ENCODE measurements around the gene ST3GAL3. TPM values are rescaled to one million over a fixed set of nuclear protein-coding genes. Genes with fewer than 3 reads are reported as not detected.

The ST3GAL3 gene
- polyA plus RNA-seq, 1 of the 3 experiments (the other 2 are of a cell fraction): 20.6 TPM

GRCh38 chr1:43776043-43776761 is 68.9 kb downstream of the ST3GAL3 start:
- peak overlapping the region; percentile 28 to 77; a peak in 3 of 4 replicates for H3K27ac ChIP-seq (ENCODE audit: low read depth in 2 of 2, low read length in 1 of 2)
- POLR2A ChIA-PET: no interaction called here
- H3K36me3 ChIP-seq (replicated peaks in 1 of 2; ENCODE audit: control insufficient read depth in 1 of 2, insufficient read depth in 2 of 2, low read length in 1 of 2): peaks cover 0 to 32% of the 10 kb centered on the region in 2 experiments
- H2AFZ ChIP-seq (ENCODE audit: low read depth): no peak overlapping the region
- H3K4me3 ChIP-seq (ENCODE audit: low read depth in 2 of 2, low read length in 1 of 2): no peak overlapping the region
- WGBS (ENCODE audit: low lambda C conversion rate): 88% methylated on average over 4 of the region's 4 CpGs
- no peak for DNase-seq
- no peaks in the 10 kb centered on the region for H3K27me3 ChIP-seq (ENCODE audit: insufficient read depth)
- H3K4me1 ChIP-seq (ENCODE audit: control insufficient read depth in 1 of 2, insufficient read depth in 2 of 2, low read depth in 1 of 2, low read length in 1 of 2): peaks cover 4 to 10% of the 10 kb centered on the region in 2 experiments; a peak in 3 of 4 replicates
- no peaks in the 10 kb centered on the region for H3K9me2 ChIP-seq
- H3K9me3 ChIP-seq: peaks cover 4% of the 10 kb centered on the region; the same call in 1 of the 2 replicates
- H3K9ac ChIP-seq: no peak overlapping the region
- CTCF ChIA-PET: interaction anchor here (1.5 kb wide), 1 partner anchor 159 kb away, joined by 9 read pairs; no protein-coding TSS in a partner anchor
- H4K20me1 ChIP-seq (ENCODE audit: insufficient read depth): no peaks in the 10 kb centered on the region
- H3K4me2 ChIP-seq: 0 out of 2 replicates have a peak overlapping the region, but pooled peaks have one; percentile 10
- peaks cover 8% of the 10 kb centered on the region for H3K79me2 ChIP-seq (ENCODE audit: insufficient read depth)
- peaks cover 18% of the 10 kb centered on the region for H3F3A ChIP-seq (replicated peaks; ENCODE audit: insufficient read depth)
- TF ChIP-seq FOXJ3 (CRISPR knock-in tag; IDR thresholded peaks at IDR 0.05) (no peak), MXI1 (IDR thresholded peaks at IDR 0.05; ENCODE audit: low read depth, low read length) (no peak), RAD21 (IDR thresholded peaks at IDR 0.05; ENCODE audit: low read length) (no peak), MEF2A (IDR thresholded peaks at IDR 0.05; ENCODE audit: borderline replicate concordance, low read depth) (no peak), GATA2 (CRISPR knock-in tag; IDR thresholded peaks at IDR 0.05) (no peak), NFIC (IDR thresholded peaks at IDR 0.05; ENCODE audit: borderline replicate concordance) (peak; percentile 57; the same call in 1 of the 2 replicates), CHD2 (IDR thresholded peaks at IDR 0.05; ENCODE audit: low read length, partially characterized antibody) (no peak), PBX3 (IDR thresholded peaks at IDR 0.05) (peak; percentile 83), USF1 (IDR thresholded peaks at IDR 0.05; ENCODE audit: borderline replicate concordance, low read depth) (no peak), REST (IDR thresholded peaks at IDR 0.05; ENCODE audit: low read depth, low read length) (no peak), SMC3 (IDR thresholded peaks at IDR 0.05; ENCODE audit: low read depth, low read length) (no peak), TAF1 (IDR thresholded peaks at IDR 0.05; ENCODE audit: borderline replicate concordance, low read depth, low read length) (no peak), EP300 (IDR thresholded peaks at IDR 0.05; ENCODE audit: borderline replicate concordance in 1 of 2, low read depth in 1 of 2, low read length in 1 of 2) (peak in 1 of 2 experiments; percentile 59; a peak in 1 of 4 replicates), RFX5 (IDR thresholded peaks at IDR 0.05; ENCODE audit: low read length) (no peak), POLR2AphosphoS5 (IDR thresholded peaks at IDR 0.05; ENCODE audit: low read depth, low read length) (no peak), RCOR1 (IDR thresholded peaks at IDR 0.05; ENCODE audit: low read length) (no peak), FOSL2 (IDR thresholded peaks at IDR 0.05; ENCODE audit: borderline replicate concordance, low read depth) (peak; percentile 65; the same call in 1 of the 2 replicates), TEAD4 (IDR thresholded peaks at IDR 0.05; ENCODE audit: borderline replicate concordance, insufficient read depth) (0 out of 2 replicates have a peak, but pooled peaks have one; percentile 24), TCF12 (IDR thresholded peaks at IDR 0.05) (peak; percentile 85), JUND (IDR thresholded peaks at IDR 0.05) (peak; percentile 59), YY1 (IDR thresholded peaks at IDR 0.05; ENCODE audit: low read depth) (no peak)
- TF ChIP-seq, protein P1, sequence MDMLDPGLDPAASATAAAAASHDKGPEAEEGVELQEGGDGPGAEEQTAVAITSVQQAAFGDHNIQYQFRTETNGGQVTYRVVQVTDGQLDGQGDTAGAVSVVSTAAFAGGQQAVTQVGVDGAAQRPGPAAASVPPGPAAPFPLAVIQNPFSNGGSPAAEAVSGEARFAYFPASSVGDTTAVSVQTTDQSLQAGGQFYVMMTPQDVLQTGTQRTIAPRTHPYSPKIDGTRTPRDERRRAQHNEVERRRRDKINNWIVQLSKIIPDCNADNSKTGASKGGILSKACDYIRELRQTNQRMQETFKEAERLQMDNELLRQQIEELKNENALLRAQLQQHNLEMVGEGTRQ (IDR thresholded peaks at IDR 0.05; ENCODE audit: borderline replicate concordance, low read depth, low read length): no peak
- TF ChIP-seq, protein P2, sequence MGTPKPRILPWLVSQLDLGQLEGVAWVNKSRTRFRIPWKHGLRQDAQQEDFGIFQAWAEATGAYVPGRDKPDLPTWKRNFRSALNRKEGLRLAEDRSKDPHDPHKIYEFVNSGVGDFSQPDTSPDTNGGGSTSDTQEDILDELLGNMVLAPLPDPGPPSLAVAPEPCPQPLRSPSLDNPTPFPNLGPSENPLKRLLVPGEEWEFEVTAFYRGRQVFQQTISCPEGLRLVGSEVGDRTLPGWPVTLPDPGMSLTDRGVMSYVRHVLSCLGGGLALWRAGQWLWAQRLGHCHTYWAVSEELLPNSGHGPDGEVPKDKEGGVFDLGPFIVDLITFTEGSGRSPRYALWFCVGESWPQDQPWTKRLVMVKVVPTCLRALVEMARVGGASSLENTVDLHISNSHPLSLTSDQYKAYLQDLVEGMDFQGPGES (IDR thresholded peaks at IDR 0.05; ENCODE audit: low read depth, low read length): no peak
- TF ChIP-seq, protein P3, sequence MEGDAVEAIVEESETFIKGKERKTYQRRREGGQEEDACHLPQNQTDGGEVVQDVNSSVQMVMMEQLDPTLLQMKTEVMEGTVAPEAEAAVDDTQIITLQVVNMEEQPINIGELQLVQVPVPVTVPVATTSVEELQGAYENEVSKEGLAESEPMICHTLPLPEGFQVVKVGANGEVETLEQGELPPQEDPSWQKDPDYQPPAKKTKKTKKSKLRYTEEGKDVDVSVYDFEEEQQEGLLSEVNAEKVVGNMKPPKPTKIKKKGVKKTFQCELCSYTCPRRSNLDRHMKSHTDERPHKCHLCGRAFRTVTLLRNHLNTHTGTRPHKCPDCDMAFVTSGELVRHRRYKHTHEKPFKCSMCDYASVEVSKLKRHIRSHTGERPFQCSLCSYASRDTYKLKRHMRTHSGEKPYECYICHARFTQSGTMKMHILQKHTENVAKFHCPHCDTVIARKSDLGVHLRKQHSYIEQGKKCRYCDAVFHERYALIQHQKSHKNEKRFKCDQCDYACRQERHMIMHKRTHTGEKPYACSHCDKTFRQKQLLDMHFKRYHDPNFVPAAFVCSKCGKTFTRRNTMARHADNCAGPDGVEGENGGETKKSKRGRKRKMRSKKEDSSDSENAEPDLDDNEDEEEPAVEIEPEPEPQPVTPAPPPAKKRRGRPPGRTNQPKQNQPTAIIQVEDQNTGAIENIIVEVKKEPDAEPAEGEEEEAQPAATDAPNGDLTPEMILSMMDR (IDR thresholded peaks at IDR 0.05): peak; percentile 11; the same call in 1 of the 2 replicates

All from SK-N-SH (cell line).